GOT3 (cell line): Measurements from ENCODE around the gene S100Z.

ENCODE experiments used
- DNase-seq: peaks from one replicate; lab custom pipeline; 2025; ENCODE audit warnings: mixed read lengths; lab: John Stamatoyannopoulos, UW

Gene S100Z

GRCh38 chr5:76953551-76954382 lies 104.0 kb downstream of the S100Z start:
- DNase-seq: no peak

GRCh38 chr5:76954383-76954763 lies 104.6 kb downstream of the S100Z start:
- DNase-seq: no peak

GRCh38 chr5:76956033-76956432 lies 106.2 kb downstream of the S100Z start:
- no peak for DNase-seq

GRCh38 chr5:76958991-76959767 lies 109.4 kb downstream of the S100Z start:
- DNase-seq: no peak

- DNase-seq: no peak
These were observed 110.3 kb downstream of the S100Z start for GRCh38 chr5:76960004-76960625.

GRCh38 chr5:76964060-76964459 lies 114.2 kb downstream of the S100Z start:
- DNase-seq: no peak
